Testis (tissue), 3 donors: ENCODE results near the gene RSBN1L. TPM values are rescaled to one million over a fixed set of nuclear protein-coding genes. Genes with fewer than 3 reads are reported as not detected.
"Not testable (repeated sequence)": the region's sequence is repeated elsewhere in the genome, so short reads cannot be mapped to it uniquely, and the experiment has no call there.

Experiments used
- DNase-seq: peaks from one replicate; pipeline ENCODE4 v3.0.0-alpha.2; 2019
- H3K27ac ChIP-seq, 2 donors: fragments of 200-600 bp; sonication (generic); one replicate each; pipeline ENCODE4 v1.5.1; 2019
- H3K27me3 ChIP-seq: fragments of 200-600 bp; sonication (generic); one replicate; pipeline ENCODE4 v1.5.1; 2019
- H3K36me3 ChIP-seq: fragments of 200-600 bp; sonication (generic); one replicate; pipeline ENCODE4 v1.5.1; 2017; ENCODE audit warnings: low read depth; ENCODE audit errors: missing control alignments
- H3K4me1 ChIP-seq: fragments of 200-600 bp; sonication (generic); one replicate; pipeline ENCODE4 v1.5.1; 2019
- H3K4me3 ChIP-seq, 2 donors: fragments of 200-600 bp; sonication (generic); one replicate each; pipeline ENCODE4 v1.5.1; 2017 to 2019
- H3K9me3 ChIP-seq: fragments of 200-600 bp; sonication (generic); one replicate; pipeline ENCODE4 v1.5.1; 2017
- CTCF ChIP-seq, 3 experiments: fragments of 450-650 bp in 2 of 3; fragments of 200-600 bp in 1 of 3; sonication (generic) in 1 of 3; IDR thresholded peaks; one replicate each; pipeline ENCODE4 v1.5.1; 2016 to 2019; ENCODE audit warnings: antibody characterized with exemption in 3 of 3, mild to moderate bottlenecking in 2 of 3, moderate library complexity in 1 of 3
- POLR2A ChIP-seq: fragments of 450-650 bp; IDR thresholded peaks from one replicate; pipeline ENCODE4 v1.6.1; 2017; ENCODE audit warnings: antibody characterized with exemption, mild to moderate bottlenecking, moderate library complexity
- WGBS, 2 donors: methylation state at CpG; one replicate each; pipeline ENCODE4 v1.1.5; 2018; 5-methylcytosine and 5-hydroxymethylcytosine counted together
- intact Hi-C: fragments of 100-400 bp; cut with DNase I; formaldehyde crosslinking; loops from one replicate; pipeline ENCODE4 v1.15.1; 2023; ENCODE audit warnings: low total_unique reads
- polyA plus RNA-seq: library from polyadenylated mRNA; stranded (reverse); fragments of 350-450 nt; fragmentation: Illumina TruSeq; extraction: RNeasy Lipid Tissue Mini Kit (QIAGEN cat#74804); gene quantifications from one replicate; pipeline ENCODE4 v1.2.3, GENCODE V29; 2014; ENCODE audit warnings: low read depth, low replicate concordance; ENCODE audit not compliant: insufficient read depth
- total RNA-seq, 2 donors: library from RNA; depleted of rRNA; stranded (reverse); fragments of >200 nt; gene quantifications; one replicate each; pipeline ENCODE4 v1.2.3, GENCODE V29; 2016

RSBN1L gene
- total and polyA plus RNA-seq, 3 donors from 2014 or later: 33.0 to 40.1 (median 38.1) TPM

GRCh38 chr7:77710067-77710466 is 13.8 kb downstream of the RSBN1L start:
- no peaks in the 10 kb centered on the region for H3K36me3 ChIP-seq
- 96 to 97% methylated on average over 3 of the region's 3 CpGs for WGBS, 2 donors
- no peaks in the 10 kb centered on the region for H3K9me3 ChIP-seq
- no peak for DNase-seq
- no peak overlapping the region for H3K4me3 ChIP-seq
- H3K27ac ChIP-seq: no peak overlapping the region
- intact Hi-C loops: no loop called here
- H3K4me1 ChIP-seq: no peaks in the 10 kb centered on the region
- TF ChIP-seq CTCF (IDR thresholded peaks at IDR 0.05) (no peak), POLR2A (no peak)
- H3K27me3 ChIP-seq: no peaks in the 10 kb centered on the region

GRCh38 chr7:77710861-77711260 is 14.6 kb downstream of the RSBN1L start:
- no peaks in the 10 kb centered on the region for H3K4me1 ChIP-seq
- no peak overlapping the region for H3K4me3 ChIP-seq
- H3K9me3 ChIP-seq: no peaks in the 10 kb centered on the region
- intact Hi-C loops: no loop called here
- no peaks in the 10 kb centered on the region for H3K27me3 ChIP-seq
- no peak for DNase-seq
- H3K27ac ChIP-seq: no peak overlapping the region
- H3K36me3 ChIP-seq: no peaks in the 10 kb centered on the region
- WGBS, 2 donors: 76 to 90% methylated on average over 3 of the region's 3 CpGs
- no peak for TF ChIP-seq POLR2A
- no peak for TF ChIP-seq CTCF (IDR thresholded peaks at IDR 0.05)

DNA sequence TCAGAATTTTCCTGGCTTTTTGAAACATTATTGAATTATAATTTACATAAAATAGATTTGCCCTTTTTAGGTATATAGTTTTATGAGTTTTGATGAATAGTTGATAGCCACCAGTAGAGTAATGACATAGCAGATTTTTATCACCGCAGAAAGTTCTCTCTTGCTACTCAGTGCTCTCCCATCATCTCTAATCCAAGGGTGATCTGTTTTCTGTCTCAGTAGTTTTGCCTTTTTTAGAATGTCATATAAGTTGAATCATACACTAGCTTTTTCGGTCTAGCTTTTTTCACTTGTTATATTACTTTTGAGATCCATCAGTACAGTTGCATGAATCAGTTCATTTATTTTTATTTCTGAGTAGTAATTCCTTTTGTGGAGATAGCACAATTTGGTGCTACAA is 17.9 kb downstream of the RSBN1L start:
- DNase-seq: no peak
- Histone ChIP-seq H3K9me3 (no peaks in the 10 kb centered on the region), H3K27me3 (no peaks in the 10 kb centered on the region), H3K27ac (no peak overlapping the region), H3K4me1 (no peaks in the 10 kb centered on the region), H3K4me3 (no peak overlapping the region), H3K36me3 (no peaks in the 10 kb centered on the region)
- WGBS, 2 donors: 94 to 95% methylated on average over 2 of the region's 2 CpGs
- no peak for TF ChIP-seq CTCF (IDR thresholded peaks at IDR 0.05)
- TF ChIP-seq POLR2A: no peak
- intact Hi-C loops: no loop called here

- H3K9me3 ChIP-seq, H3K4me1 ChIP-seq, H3K4me3 ChIP-seq, intact Hi-C loops, H3K27ac ChIP-seq, H3K27me3 ChIP-seq, DNase-seq, H3K36me3 ChIP-seq: not testable (repeated sequence)
These were observed 18.7 kb downstream of the RSBN1L start for GRCh38 chr7:77714931-77715330.

- intact Hi-C loops: no loop called here
- H3K9me3 ChIP-seq: no peaks in the 10 kb centered on the region
- no peak overlapping the region for H3K27ac ChIP-seq
- no peak overlapping the region for H3K4me3 ChIP-seq
- H3K36me3 ChIP-seq: no peaks in the 10 kb centered on the region
- TF ChIP-seq CTCF (IDR thresholded peaks at IDR 0.05): no peak
- TF ChIP-seq POLR2A: no peak
- H3K27me3 ChIP-seq: no peaks in the 10 kb centered on the region
- no peak for DNase-seq
- peaks cover 4% of the 10 kb centered on the region for H3K4me1 ChIP-seq
- 95% methylated on average over 3 of the region's 3 CpGs for WGBS, 2 donors
These were observed 20.5 kb downstream of the RSBN1L start for GRCh38 chr7:77716804-77717203.

DNA sequence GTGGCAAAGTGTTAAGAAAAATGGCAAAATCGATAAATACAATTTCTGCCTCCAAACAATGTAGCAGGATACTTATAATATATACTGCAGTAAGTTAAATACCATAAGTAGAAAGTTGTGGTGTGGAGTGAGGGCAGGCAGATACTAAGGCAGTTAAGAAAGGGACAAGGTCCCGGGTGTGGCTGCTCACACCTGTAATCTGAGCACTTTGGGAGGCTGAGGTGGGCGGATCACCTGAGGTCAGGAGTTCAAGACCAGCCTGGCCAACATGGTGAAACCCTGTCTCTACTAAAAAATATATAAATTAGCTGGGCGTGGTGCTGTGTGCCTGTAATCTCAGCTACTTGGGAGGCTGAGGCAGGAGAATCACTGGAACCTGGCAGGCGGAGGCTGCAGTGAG is 21.3 kb downstream of the RSBN1L start:
- WGBS, 2 donors: 84 to 93% methylated on average over 5 of the region's 5 CpGs
- intact Hi-C loops, H3K4me3 ChIP-seq, DNase-seq, H3K9me3 ChIP-seq, H3K4me1 ChIP-seq, H3K27ac ChIP-seq, H3K36me3 ChIP-seq, H3K27me3 ChIP-seq: not testable (repeated sequence)
